IMR-90 (cell line): ENCODE results near the gene LZIC. TPM values are rescaled to one million over a fixed set of nuclear protein-coding genes. Genes with fewer than 3 reads are reported as not detected.
A peak's percentile ranks its signal among the peaks of the same experiment; 100 is the strongest.

Experiments used
- ATAC-seq: fragments of 200-7000 bp; cut with Tn5 transposase; 2 replicates; pipeline ENCODE4 v1.9.1; 2020; ENCODE audit warnings: low read depth, mild to moderate bottlenecking, moderate library complexity
- BruUV-seq: library from RNA; stranded (reverse); fragments of 400-500 nt; replicated peaks from 2 replicates; lab custom pipeline; 2021; lab: Mats Ljungman, UMichigan
- CTCF ChIA-PET: fragments of 300-600 bp; formaldehyde crosslinking; extraction: SDS; loops from one replicate; lab custom pipeline; 2021; ENCODE audit warnings: antibody characterized with exemption; lab: Yijun Ruan, JAX
- POLR2A ChIA-PET: fragments of 300-600 bp; sonication (Branson Sonifier 250); formaldehyde crosslinking; loops from one replicate; lab custom pipeline; 2022; ENCODE audit warnings: antibody characterized with exemption; ENCODE audit not compliant: unreplicated experiment; lab: Charles Lee
- DNase-seq: peaks from one replicate; pipeline ENCODE4 v3.0.0; 2013
- H2AFZ ChIP-seq: replicated peaks from 2 replicates; pipeline ENCODE3; 2013; ENCODE audit warnings: low read length, mild to moderate bottlenecking; ENCODE audit not compliant: poor library complexity
- H2AK5ac ChIP-seq: 2 replicates; pipeline ENCODE4 v1.6.1; 2013; ENCODE audit warnings: low read depth, low read length, inconsistent platforms
- H2AK9ac ChIP-seq: replicated peaks from 2 replicates; pipeline ENCODE3; 2013; ENCODE audit warnings: mild to moderate bottlenecking, low read depth, low read length, moderate library complexity; ENCODE audit not compliant: poor library complexity
- H2BK120ac ChIP-seq: 2 replicates; pipeline ENCODE4 v1.6.1; 2013; ENCODE audit warnings: low read depth, low read length, inconsistent platforms
- H2BK15ac ChIP-seq: 3 replicates; pipeline ENCODE4 v1.6.1; 2013; ENCODE audit warnings: low read depth, low read length, inconsistent platforms
- H2BK20ac ChIP-seq: 2 replicates; pipeline ENCODE4 v1.6.1; 2013; ENCODE audit warnings: low read depth, mild to moderate bottlenecking, inconsistent platforms, low read length, moderate library complexity
- H2BK5ac ChIP-seq: 2 replicates; pipeline ENCODE4 v1.6.1; 2013; ENCODE audit warnings: mild to moderate bottlenecking, low read depth, low read length, inconsistent platforms; ENCODE audit not compliant: poor library complexity, severe bottlenecking
- H3K14ac ChIP-seq: replicated peaks from 2 replicates; pipeline ENCODE4 v1.6.1; 2013; ENCODE audit warnings: low read depth, low read length, inconsistent platforms
- H3K18ac ChIP-seq: 2 replicates; pipeline ENCODE4 v1.6.1; 2013; ENCODE audit warnings: low read depth, low read length, control low read depth
- H3K23ac ChIP-seq: 2 replicates; pipeline ENCODE4 v1.6.1; 2013; ENCODE audit warnings: low read depth, low read length, inconsistent platforms
- H3K27ac ChIP-seq: 2 replicates; pipeline ENCODE4 v1.5.1; 2013; ENCODE audit warnings: mild to moderate bottlenecking, control low read depth, low read length; ENCODE audit not compliant: insufficient read depth
- H3K27me3 ChIP-seq: 2 replicates; pipeline ENCODE4 v1.6.1; 2013; ENCODE audit warnings: low read length; ENCODE audit not compliant: control insufficient read depth, insufficient read depth
- H3K36me3 ChIP-seq: 2 replicates; pipeline ENCODE4 v1.6.1; 2013; ENCODE audit warnings: low read length, mixed read lengths; ENCODE audit not compliant: control insufficient read depth, insufficient read depth
- H3K4ac ChIP-seq: 2 replicates; pipeline ENCODE4 v1.6.1; 2013; ENCODE audit warnings: low read depth, low read length, inconsistent platforms
- H3K4me1 ChIP-seq: 2 replicates; pipeline ENCODE4 v1.6.1; 2013; ENCODE audit warnings: low read length, mixed read lengths; ENCODE audit not compliant: control insufficient read depth, insufficient read depth
- H3K4me2 ChIP-seq: 2 replicates; pipeline ENCODE4 v1.6.1; 2013; ENCODE audit warnings: low read depth, mild to moderate bottlenecking, control low read depth, low read length, moderate library complexity
- H3K4me3 ChIP-seq: 2 replicates; pipeline ENCODE4 v1.5.1; 2013; ENCODE audit warnings: low read depth, mild to moderate bottlenecking, control low read depth, low read length, moderate library complexity; ENCODE audit not compliant: insufficient read depth
- H3K56ac ChIP-seq: 2 replicates; pipeline ENCODE4 v1.6.1; 2013; ENCODE audit warnings: low read length, inconsistent platforms; ENCODE audit not compliant: insufficient read depth; ENCODE audit errors: extremely low read depth
- H3K79me1 ChIP-seq, 2 experiments: 2 replicates each; pipeline ENCODE4 v1.6.1; 2013; ENCODE audit warnings: low read length in 2 of 2, inconsistent platforms in 1 of 2, low read depth in 1 of 2
- H3K9ac ChIP-seq: 2 replicates; pipeline ENCODE4 v1.6.1; 2013; ENCODE audit warnings: low read depth, low read length, control low read depth
- H3K9me1 ChIP-seq: 2 replicates; pipeline ENCODE4 v1.6.1; 2013; ENCODE audit warnings: low read length, inconsistent platforms; ENCODE audit not compliant: insufficient read depth
- H3K9me3 ChIP-seq: 2 replicates; pipeline ENCODE4 v1.6.1; 2013; ENCODE audit warnings: low read length; ENCODE audit not compliant: control insufficient read depth, insufficient read depth
- H4K20me1 ChIP-seq: 2 replicates; pipeline ENCODE4 v1.6.1; 2013; ENCODE audit warnings: low read length, inconsistent platforms; ENCODE audit not compliant: insufficient read depth
- H4K5ac ChIP-seq: 2 replicates; pipeline ENCODE4 v1.6.1; 2013; ENCODE audit warnings: mild to moderate bottlenecking, low read depth, low read length, control low read depth
- H4K8ac ChIP-seq, 2 experiments: 2 replicates each; pipeline ENCODE4 v1.6.1; 2013; ENCODE audit warnings: low read depth in 2 of 2, low read length in 2 of 2, control low read depth in 1 of 2, inconsistent platforms in 1 of 2
- H4K91ac ChIP-seq: 2 replicates; pipeline ENCODE4 v1.6.1; 2013; ENCODE audit warnings: low read depth, low read length, inconsistent platforms; ENCODE audit not compliant: insufficient read depth
- CHD1 ChIP-seq: IDR thresholded peaks from 2 replicates; pipeline ENCODE4 v1.6.1; 2012; ENCODE audit warnings: low read depth, low read length, improper control_type of control experiment
- FOS ChIP-seq: fragments of 150-350 bp; IDR thresholded peaks from 2 replicates; pipeline ENCODE4 v1.6.1; 2016; ENCODE audit warnings: low read depth, low read length
- MAFK ChIP-seq: IDR thresholded peaks from 2 replicates; pipeline ENCODE4 v1.6.1; 2012; ENCODE audit warnings: low read depth, low read length, improper control_type of control experiment
- MAZ ChIP-seq: IDR thresholded peaks from 2 replicates; pipeline ENCODE4 v1.6.1; 2012; ENCODE audit warnings: low read depth, mild to moderate bottlenecking, low read length, improper control_type of control experiment, moderate library complexity, borderline replicate concordance
- MXI1 ChIP-seq: IDR thresholded peaks from 2 replicates; pipeline ENCODE4 v1.6.1; 2012; ENCODE audit warnings: low read depth, mild to moderate bottlenecking, low read length, moderate library complexity, borderline replicate concordance
- POLR2A ChIP-seq: IDR thresholded peaks from 2 replicates; pipeline ENCODE4 v1.6.1; 2012; ENCODE audit warnings: mild to moderate bottlenecking, low read depth, low read length
- RCOR1 ChIP-seq: IDR thresholded peaks from 2 replicates; pipeline ENCODE4 v1.6.1; 2012; ENCODE audit warnings: mild to moderate bottlenecking, low read length, improper control_type of control experiment; ENCODE audit not compliant: insufficient replicate concordance
- RFX5 ChIP-seq: IDR thresholded peaks from 2 replicates; pipeline ENCODE4 v1.8.0; 2012; ENCODE audit warnings: low read depth, mild to moderate bottlenecking, low read length, moderate library complexity
- SMC3 ChIP-seq: fragments of 150-350 bp; IDR thresholded peaks from 2 replicates; pipeline ENCODE4 v1.6.1; 2016; ENCODE audit warnings: low read depth, mild to moderate bottlenecking, antibody characterized with exemption, low read length, moderate library complexity
- WGBS, 2 experiments: methylation state at CpG; one replicate each; pipeline versions ENCODE4 v1.1.5 to v1.1.7; 2013; ENCODE audit warnings: missing lambda C conversion rate in 2 of 2; ENCODE audit not compliant: insufficient read length in 1 of 2; ENCODE audit errors: extremely low coverage in 2 of 2; 5-methylcytosine and 5-hydroxymethylcytosine counted together
- dilution Hi-C: fragments of 300-500 bp; cut with HindIII; formaldehyde crosslinking; loops from one replicate; pipeline ENCODE4 v1.14.3; 2018; ENCODE audit warnings: low sequenced_read_pairs; ENCODE audit not compliant: unreplicated experiment
- in situ Hi-C: fragments of 300-500 bp; cut with MboI; formaldehyde crosslinking; loops from 3 replicates; pipeline ENCODE4 v1.14.3; 2019; ENCODE audit warnings: low sequenced_read_pairs, inconsistent platforms, mixed read lengths
- intact Hi-C: fragments of 100-400 bp; cut with micrococcal nuclease; formaldehyde crosslinking; loops from 2 replicates; pipeline ENCODE4 v1.10.0; 2022
- polyA plus RNA-seq, 3 experiments: library from polyadenylated mRNA; depleted of rRNA; stranded (reverse); fragments of >200 nt; gene quantifications; 2 replicates each; pipeline ENCODE4 v1.2.3, GENCODE V29; 2012; ENCODE audit warnings: low replicate concordance in 1 of 3
- total RNA-seq: library from RNA; depleted of rRNA; stranded (reverse); fragments of >200 nt; gene quantifications from 2 replicates; pipeline ENCODE4 v1.2.3, GENCODE V29; 2012
- TF ChIP-seq, protein P1 (sequence below): fragments of 150-350 bp; IDR thresholded peaks from 2 replicates; pipeline ENCODE4 v1.6.1; 2017; ENCODE audit warnings: mild to moderate bottlenecking, antibody characterized with exemption, low read length, low read depth

The LZIC gene
- total and polyA plus RNA-seq, 2 of the 4 experiments (the other 2 are of a cell fraction): 11.6 to 19.0 TPM

DNA sequence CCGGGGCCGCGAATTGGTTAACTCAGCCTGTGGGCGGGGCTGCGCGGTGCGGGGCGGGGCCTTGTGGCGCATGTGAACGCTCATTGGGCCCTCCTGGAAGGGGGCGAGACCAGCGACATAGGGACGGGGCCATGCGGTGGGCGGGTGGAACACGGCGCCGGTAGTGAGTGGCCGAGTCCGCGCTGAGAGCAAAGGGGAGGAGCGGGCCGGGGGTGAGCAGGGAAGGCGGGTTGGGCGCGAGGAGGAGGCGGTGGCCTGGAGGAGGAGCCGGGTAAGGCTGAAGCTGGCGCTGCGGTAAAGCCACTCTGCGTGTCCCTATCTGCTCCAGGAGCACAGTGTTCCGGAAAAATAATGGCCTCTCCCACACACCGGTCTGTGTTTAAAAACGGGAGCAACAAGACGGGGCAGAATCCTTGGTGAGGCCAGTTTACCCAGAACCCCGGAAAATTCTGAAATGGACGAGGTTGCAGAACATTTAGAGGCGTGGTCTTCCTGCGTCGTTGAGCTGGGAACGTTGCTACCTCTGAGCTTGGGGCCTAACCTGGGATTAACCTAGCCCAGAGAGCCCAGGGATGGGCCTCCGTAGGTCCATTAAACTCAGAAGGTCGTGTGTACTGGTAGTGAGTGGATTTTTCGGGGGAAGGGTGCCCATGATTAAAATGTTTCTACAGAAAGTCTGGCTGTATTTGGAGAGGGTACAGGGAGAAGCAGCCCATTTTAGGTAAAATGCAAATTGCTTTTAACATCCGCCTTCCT is 32.6 kb downstream of the LZIC start (continued):
- TF ChIP-seq MAZ (peak; percentile 83), RCOR1 (no peak)

DNA sequence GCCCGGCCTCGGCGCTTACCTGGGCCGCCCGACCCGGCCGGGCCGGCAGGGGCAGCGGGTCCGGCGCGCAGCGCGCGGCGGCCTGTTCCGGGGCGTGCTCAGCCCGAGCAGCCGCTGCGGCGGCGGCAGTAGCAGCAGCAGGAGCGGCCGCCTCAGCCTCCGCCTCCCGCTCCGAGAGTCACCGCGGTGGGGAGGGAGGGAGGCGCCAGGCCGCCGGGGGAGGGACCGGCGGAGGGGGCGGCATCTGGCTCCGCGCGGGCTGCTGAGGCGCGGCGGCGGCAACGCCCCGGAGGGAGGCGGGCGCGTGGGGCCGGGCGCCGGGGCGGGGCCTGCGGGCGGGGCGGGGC is 33.1 kb downstream of the LZIC start, which contains the start of gene CTNNBIP1:
CTNNBIP1 (minus strand) TSS at position 194 of the 347 bp plus-strand sequence. CDS start 38,205 bp downstream, outside the sequence.
- WGBS, 2 experiments: 0% methylated on average over 15 of the region's 55 CpGs; no CpG with 5 or more reads in 1 of the 2 experiments
- Histone ChIP-seq H2AK5ac (peak within 1 kb of the TSS; percentile 63; the same call in 1 of the 2 replicates), H3K9me3 (no peaks in the 10 kb centered on the region), H2BK15ac (peak within 1 kb of the TSS; percentile 4; the same call in 1 of the 3 replicates), H2AFZ (peak within 1 kb of the TSS; percentile 93), H3K4me1 (peaks cover 5% of the 10 kb centered on the region), H2BK5ac (peak within 1 kb of the TSS; percentile 34), H3K36me3 (no peaks in the 10 kb centered on the region), H3K14ac (peak within 1 kb of the TSS; percentile 83), H2BK20ac (no peak within 1 kb of the TSS), H3K9ac (peak within 1 kb of the TSS; percentile 92), H4K20me1 (no peaks in the 10 kb centered on the region), H3K18ac (peak within 1 kb of the TSS; percentile 21), H3K27me3 (no peaks in the 10 kb centered on the region), H3K23ac (peak within 1 kb of the TSS; percentile 86), H3K4ac (peak within 1 kb of the TSS; percentile 69), H3K9me1 (peaks cover 5% of the 10 kb centered on the region; the same call in 1 of the 2 replicates), H2AK9ac (peak within 1 kb of the TSS; percentile 87), H3K4me2 (peak within 1 kb of the TSS; percentile 98), H4K5ac (peak within 1 kb of the TSS; percentile 60), H4K91ac (peak within 1 kb of the TSS; percentile 35), H3K27ac (peak within 1 kb of the TSS; percentile 62), H3K79me1 (peaks cover 22 to 24% of the 10 kb centered on the region in 2 experiments), H2BK120ac (peak within 1 kb of the TSS; percentile 28; the same call in 1 of the 2 replicates), H3K56ac (peak within 1 kb of the TSS; percentile 52; the same call in 1 of the 2 replicates), H3K4me3 (peak within 1 kb of the TSS; percentile 92), H4K8ac (peak within 1 kb of the TSS; percentile 22 to 90; a peak in 3 of 4 replicates)
- ATAC-seq (no peak), DNase-seq (no peak)
- TF ChIP-seq, protein P1, sequence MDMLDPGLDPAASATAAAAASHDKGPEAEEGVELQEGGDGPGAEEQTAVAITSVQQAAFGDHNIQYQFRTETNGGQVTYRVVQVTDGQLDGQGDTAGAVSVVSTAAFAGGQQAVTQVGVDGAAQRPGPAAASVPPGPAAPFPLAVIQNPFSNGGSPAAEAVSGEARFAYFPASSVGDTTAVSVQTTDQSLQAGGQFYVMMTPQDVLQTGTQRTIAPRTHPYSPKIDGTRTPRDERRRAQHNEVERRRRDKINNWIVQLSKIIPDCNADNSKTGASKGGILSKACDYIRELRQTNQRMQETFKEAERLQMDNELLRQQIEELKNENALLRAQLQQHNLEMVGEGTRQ: no peak
- no peak for TF ChIP-seq MXI1
- no peak for TF ChIP-seq FOS
- TF ChIP-seq MAFK: no peak
- TF ChIP-seq MAZ: peak; percentile 66; the same call in 1 of the 2 replicates
- TF ChIP-seq POLR2A: peak; percentile 64
- no peak for TF ChIP-seq SMC3
- TF ChIP-seq RFX5: no peak
- TF ChIP-seq CHD1: no peak
- no TSS peak for BruUV-seq
- in situ Hi-C loops (no loop called here), dilution Hi-C loops (no loop called here), intact Hi-C loops (loop anchor here (1.0 kb wide), 1 partner anchor 32 kb away; no protein-coding TSS in a partner anchor)
- ChIA-PET CTCF (no interaction called here), POLR2A (no interaction called here)
